Left renal pelvis (tissue), 4 donors: ENCODE data around the gene EXT2. TPM values are rescaled to one million over a fixed set of nuclear protein-coding genes. Genes with fewer than 3 reads are reported as not detected.

Experiments used
- DNase-seq, 4 donors: peaks; one replicate each; pipeline ENCODE4 v3.0.0-alpha.2; 2013; ENCODE audit warnings: low read depth in 4 of 4, low spot score in 3 of 4
- polyA plus RNA-seq, 4 donors: library from polyadenylated mRNA; unstranded; fragments of 120-200 nt; gene quantifications; one replicate each; pipeline ENCODE4 v1.2.1, GENCODE V29; 2013; ENCODE audit not compliant: insufficient read length in 4 of 4

Gene EXT2
- polyA plus RNA-seq, 4 donors, result 64.3 to 103 (median 74.3) TPM

- DNase-seq, result no peak
These were observed 11.6 kb upstream of the EXT2 start for GRCh38 chr11:44083906-44084305.

GRCh38 chr11:44085330-44085729 lies 10.1 kb upstream of the EXT2 start:
- no peak for DNase-seq

GRCh38 chr11:44088377-44088776 lies 7.1 kb upstream of the EXT2 start:
- no peak for DNase-seq

- no peak for DNase-seq
These were observed 6.6 kb upstream of the EXT2 start for GRCh38 chr11:44088871-44089270.

- no peak for DNase-seq
These were observed 4.9 kb upstream of the EXT2 start for GRCh38 chr11:44090539-44090938.

- DNase-seq, result peak; percentile 51 to 75 (median 53)
These were observed 1.1 kb upstream of the EXT2 start for GRCh38 chr11:44094260-44094868.

GRCh38 chr11:44096360-44097185 lies 1.1 kb downstream of the EXT2 start:
- no peak for DNase-seq

GRCh38 chr11:44097821-44098220 lies 2.3 kb downstream of the EXT2 start:
- DNase-seq, result no peak

- no peak for DNase-seq
These were observed 5.6 kb downstream of the EXT2 start for GRCh38 chr11:44101098-44101497.

- no peak for DNase-seq
These were observed 9.2 kb downstream of the EXT2 start for GRCh38 chr11:44104481-44105294.

- no peak for DNase-seq
These were observed 12.8 kb downstream of the EXT2 start for GRCh38 chr11:44108260-44108659.

GRCh38 chr11:44110231-44110679 lies 14.8 kb downstream of the EXT2 start:
- peak in 2 of 4 donors; percentile 26 to 35 for DNase-seq

- DNase-seq, result no peak
These were observed 16.8 kb downstream of the EXT2 start for GRCh38 chr11:44112091-44112821.

GRCh38 chr11:44113018-44113417 lies 17.5 kb downstream of the EXT2 start:
- no peak for DNase-seq

GRCh38 chr11:44113572-44113971 lies 18.1 kb downstream of the EXT2 start:
- DNase-seq, result no peak

- no peak for DNase-seq
These were observed 20.9 kb downstream of the EXT2 start for GRCh38 chr11:44116234-44116830.

- DNase-seq, result no peak
These were observed 24.7 kb downstream of the EXT2 start for GRCh38 chr11:44120169-44120568.

- DNase-seq, result no peak
These were observed 30.1 kb downstream of the EXT2 start for GRCh38 chr11:44125598-44125997.

GRCh38 chr11:44126304-44126703 lies 30.8 kb downstream of the EXT2 start:
- DNase-seq, result no peak

- no peak for DNase-seq
These were observed 31.7 kb downstream of the EXT2 start for GRCh38 chr11:44127130-44127529.
